ENCODE measurements around the gene FAM177A1.

DNA sequence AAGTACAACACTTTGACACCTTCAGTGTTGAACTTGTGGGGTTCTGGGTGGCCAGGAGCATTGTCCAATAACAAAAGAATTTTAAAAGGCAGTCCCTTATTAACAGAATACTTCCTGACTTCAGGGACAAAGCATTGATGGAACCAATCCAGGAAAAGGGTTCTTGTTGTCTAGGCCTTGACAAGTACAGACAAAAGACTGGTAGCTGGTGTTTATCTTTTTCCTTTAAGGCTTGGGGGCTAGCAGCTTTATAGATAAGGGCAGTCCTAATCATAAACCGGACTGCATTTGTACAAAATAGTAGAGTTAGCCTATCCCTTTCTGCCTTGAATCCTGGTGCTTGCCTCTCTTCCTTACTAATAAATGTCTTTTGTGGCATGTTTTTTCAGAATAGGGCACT lies 27.4 kb downstream of the FAM177A1 start:
- TF ChIP-seq CTCF (conservative IDR thresholded peaks at IDR 0.05 in 1 of 2, IDR thresholded peaks at IDR 0.05 in 1 of 2; ENCODE audit: extremely low read depth in 1 of 2, insufficient read depth in 1 of 2, low read depth in 1 of 2, low read length in 2 of 2): no peak
- TF ChIP-seq EZH2 (IDR thresholded peaks at IDR 0.05; ENCODE audit: borderline replicate concordance, low read length): no peak
